IPS DF 19.7 (cell line): ENCODE results near the gene FOXL2NB.

Source experiments
- DNase-seq: peaks from one replicate; pipeline ENCODE4 v3.0.0-alpha.2; 2013; ENCODE audit warnings: low read depth, low spot score

FOXL2NB gene

DNA sequence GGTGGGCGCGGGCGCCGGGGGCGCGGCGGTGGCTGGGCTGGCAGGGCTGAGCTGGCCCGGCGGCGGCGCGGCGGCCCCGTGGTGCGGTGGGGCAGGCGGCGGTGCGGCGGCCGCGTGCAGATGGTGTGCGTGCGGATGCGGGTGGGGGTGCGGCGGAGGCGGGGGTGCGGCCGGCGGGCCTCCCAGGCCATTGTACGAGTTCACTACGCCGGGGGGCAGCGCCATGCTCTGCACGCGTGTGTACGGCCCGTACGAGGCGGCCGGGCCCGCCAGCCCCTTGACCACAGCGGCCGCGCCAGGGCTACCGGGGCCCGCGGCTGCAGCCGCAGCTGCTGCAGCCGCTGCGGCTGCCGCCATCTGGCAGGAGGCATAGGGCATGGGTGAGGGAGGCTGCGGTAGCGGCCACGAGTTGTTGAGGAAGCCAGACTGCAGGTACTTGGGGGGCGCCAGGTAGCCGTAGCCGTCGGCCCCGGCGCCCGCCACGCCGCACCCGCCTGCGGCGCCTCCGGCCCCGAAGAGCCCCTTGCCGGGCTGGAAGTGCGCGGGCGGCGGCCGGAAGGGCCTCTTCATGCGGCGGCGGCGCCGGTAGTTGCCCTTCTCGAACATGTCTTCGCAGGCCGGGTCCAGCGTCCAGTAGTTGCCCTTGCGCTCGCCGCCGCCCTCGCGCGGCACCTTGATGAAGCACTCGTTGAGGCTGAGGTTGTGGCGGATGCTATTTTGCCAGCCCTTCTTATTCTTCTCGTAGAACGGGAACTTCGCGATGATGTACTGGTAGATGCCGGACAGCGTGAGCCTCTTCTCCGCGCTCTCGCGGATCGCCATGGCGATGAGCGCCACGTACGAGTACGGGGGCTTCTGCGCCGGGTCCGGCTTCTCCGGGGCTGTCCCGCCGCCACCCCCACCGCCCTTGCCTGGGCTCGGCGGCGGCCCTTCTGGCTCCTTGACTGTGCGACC is 1.0 kb upstream of the FOXL2NB start:
- DNase-seq: no peak

- DNase-seq: no peak
Measured at GRCh38 chr3:138947495-138948121, 591 bp downstream of the FOXL2NB start.

- DNase-seq: no peak
Measured at GRCh38 chr3:138948371-138949001, 1.5 kb downstream of the FOXL2NB start.

DNA sequence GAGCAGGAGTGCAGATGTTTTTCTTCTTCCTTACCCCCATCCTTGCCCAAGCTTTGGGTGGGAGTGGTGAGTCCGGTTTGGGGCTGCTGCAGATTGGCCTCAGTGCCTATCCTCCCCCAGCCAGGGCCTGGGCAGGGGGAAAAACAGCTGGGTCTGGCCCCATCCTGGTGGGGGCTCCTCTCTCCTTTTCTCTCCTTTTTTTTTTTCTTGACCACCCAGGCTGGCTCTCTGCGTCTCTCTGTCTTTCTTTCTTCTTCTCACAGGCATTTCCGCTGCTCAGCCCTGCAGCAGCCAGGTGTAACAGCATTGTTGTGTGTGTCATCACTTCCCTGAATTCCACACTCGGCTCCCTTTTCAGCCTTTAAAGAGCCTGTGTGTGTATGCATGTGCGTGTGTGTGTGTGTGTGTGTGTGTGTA is 2.0 kb downstream of the FOXL2NB start:
- no peak for DNase-seq

DNA sequence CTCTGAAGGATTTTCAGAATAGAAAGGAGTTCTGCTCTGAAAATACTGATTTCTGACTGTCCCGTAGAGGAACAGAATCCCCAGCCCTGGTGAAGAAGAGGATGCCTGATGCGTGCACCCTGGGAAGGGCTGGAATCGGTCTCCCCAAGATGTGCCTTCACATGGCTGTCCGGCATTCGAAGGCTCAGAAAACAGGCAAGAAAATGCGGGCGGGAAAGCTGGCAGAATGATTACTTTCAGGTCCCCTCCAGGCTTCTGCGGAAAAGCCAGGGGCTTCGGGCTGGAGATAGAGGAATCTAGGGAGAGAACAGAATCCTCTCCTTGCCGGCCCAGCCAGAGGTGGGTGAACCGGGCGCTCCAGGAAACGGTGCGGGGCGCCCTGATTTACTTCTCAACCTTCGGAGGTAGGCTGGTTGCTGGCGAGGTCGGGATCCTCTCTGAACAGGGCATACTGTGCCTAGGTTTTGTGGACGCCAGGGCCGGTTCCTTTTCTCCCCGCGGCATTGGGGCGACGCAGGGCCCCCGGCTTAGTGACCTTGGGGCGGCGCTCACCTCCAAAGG is 2.5 kb downstream of the FOXL2NB start:
- no peak for DNase-seq

DNA sequence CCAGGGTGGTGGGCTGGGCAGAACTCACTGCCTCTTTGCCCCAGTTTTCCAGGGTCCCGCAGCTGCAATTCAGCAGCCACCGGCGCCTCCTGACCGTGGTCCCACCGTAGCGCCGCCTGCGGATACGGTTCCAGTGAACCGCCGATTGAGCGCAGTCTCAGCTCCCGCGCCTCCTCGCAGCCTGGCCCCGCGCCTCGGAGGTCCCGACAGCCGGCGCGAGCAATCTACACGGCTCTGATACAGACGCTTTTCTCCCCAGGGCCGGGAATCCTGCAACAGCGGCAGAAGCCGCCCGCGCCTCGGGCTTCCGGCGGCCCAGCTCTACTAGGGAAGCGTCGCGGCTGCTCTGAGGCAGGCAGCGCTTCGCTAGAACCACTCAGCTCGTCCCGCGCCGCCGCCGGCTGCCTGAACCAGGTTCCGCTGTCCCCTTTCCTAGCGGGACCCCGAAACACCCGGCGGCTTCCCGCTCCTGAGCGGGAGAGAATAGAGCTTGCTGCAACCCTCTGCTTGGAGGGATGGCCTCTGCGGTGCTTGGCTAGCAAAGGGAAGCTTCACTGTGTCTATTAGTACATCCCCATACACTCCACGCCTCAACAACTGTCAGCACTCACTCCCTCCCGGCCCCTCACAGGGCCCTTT is 3.1 kb downstream of the FOXL2NB start:
- no peak for DNase-seq

- DNase-seq: no peak
Measured at GRCh38 chr3:138950701-138951100, 3.7 kb downstream of the FOXL2NB start.

DNA sequence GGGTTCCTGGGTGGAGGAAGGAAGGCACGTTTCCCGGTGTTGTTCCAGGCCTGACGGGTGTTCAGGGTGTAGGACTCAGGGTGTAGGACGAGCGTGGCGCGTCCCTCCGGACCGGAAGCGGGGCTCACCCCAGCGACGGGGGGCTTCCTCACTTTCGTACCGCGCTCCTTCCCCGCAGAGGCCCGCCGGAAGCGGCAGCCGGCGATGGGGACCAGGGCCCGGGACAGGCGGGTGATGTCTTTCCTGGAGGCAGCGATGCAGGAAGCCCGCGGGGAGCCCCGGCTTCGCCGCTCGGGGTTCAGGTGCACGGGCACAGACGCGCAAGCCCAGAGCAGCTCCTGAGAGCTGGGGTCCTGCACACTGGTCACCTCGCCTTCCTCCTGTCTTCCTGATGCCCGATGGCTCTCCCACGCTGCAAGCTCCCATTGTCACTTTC is 13.4 kb downstream of the FOXL2NB start:
- DNase-seq: no peak

DNA sequence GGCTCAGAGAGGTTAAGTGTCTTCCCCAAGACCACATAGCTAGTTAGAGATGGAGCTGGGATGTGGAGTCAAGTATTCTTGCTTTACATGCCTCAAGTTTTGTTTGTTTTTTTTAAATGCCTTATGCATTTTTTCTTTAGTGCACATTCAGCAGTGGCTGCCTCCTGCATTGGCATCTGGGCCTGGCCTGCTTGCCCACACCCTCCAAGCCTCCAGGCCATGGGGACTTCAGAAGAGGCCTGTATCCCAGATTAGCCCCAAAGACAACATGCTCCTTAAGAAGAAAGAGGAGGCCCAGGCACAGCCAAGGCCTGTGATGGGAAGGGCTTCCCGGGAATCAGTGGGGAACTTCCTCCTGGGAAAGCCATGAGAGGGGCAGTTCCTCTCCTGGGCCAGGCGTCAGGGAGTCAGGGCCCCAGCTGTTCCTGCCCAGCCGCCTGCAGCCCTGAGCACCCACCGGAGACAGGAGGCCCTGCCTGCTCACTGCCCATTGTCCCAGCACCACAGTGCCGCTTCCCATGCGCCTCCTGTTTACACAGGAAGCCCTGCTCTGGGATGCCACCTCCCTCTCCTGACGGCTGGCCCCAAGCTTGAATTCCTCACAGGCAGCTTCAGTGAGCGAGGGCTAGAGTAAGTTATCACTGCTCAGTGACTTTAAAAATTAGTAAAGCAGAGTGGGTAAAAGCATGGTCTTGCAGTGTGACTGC is 16.0 kb downstream of the FOXL2NB start:
- DNase-seq: no peak

- DNase-seq: no peak
Measured at GRCh38 chr3:138964264-138964663, 17.2 kb downstream of the FOXL2NB start.

DNA sequence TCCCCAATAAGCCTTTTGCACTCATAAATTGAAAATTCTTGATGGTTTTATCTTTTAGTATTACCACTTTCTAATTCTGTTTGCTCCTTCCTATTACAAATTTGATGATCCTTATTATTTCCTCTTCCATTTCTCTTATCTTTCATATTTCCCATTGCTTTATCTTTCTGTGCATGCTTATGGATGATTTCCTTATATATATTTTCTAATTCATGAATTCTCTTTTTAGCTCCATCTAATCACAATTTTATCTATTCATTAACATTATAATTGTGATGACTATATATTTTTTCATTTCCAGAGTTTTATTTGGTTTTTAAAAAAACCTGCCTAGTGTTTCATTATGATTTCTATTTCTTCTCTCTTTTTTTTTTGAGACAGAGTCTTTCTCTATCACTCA is 17.9 kb downstream of the FOXL2NB start:
- no peak for DNase-seq

DNA sequence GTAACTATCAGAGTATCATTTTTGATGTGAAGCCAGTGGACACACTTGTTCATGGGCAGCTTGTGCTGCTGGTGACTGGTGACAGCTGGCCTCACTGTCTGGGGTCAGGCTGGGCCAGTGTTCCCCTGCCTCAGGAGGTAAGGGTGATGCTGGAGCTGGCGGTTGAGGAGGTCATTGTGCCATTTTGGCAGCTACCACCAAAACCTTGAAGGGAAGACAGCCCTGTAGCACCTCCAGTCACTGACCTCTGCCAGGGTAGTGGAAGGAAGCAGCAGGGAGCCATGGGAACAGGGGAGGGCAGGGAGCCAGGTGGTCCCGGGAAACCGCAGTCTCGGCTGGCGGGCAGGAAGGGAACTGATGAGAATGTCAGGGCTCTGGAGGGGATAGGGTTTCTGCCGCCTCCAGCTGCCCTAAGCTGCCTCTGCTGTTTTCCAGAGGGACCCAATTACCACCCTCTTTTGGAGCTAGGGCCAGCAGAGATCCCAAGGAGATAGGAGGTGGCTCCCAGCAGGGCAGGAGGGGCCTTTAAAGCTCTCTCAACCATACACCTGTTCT is 24.8 kb downstream of the FOXL2NB start:
- no peak for DNase-seq

GRCh38 chr3:138972941-138973340 is 25.9 kb downstream of the FOXL2NB start:
- no peak for DNase-seq

DNA sequence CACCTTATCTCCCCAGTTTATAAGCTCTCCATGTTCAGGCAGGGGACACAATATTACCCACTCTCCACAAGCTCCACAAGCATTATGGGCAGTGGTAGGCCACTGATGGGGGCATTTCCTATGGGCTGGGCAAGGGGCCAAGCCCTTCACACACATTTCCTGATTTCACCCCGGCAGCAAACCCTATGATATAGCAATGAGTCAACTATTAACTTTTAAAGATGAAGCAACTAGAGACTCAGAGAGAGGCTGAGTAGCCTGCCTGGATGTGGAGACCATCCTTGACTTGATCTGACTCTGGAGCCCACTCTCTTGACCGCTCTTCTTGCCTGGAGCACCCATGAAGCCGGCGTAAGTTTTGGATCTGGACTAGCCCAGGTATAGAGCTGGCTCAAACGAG is 27.4 kb downstream of the FOXL2NB start:
- no peak for DNase-seq

GRCh38 chr3:138975351-138975750 is 28.3 kb downstream of the FOXL2NB start:
- DNase-seq: no peak

GRCh38 chr3:138976047-138976446 is 29.0 kb downstream of the FOXL2NB start:
- no peak for DNase-seq

GRCh38 chr3:138984816-138985215 is 37.8 kb downstream of the FOXL2NB start:
- no peak for DNase-seq

GRCh38 chr3:138985932-138986331 is 38.9 kb downstream of the FOXL2NB start:
- no peak for DNase-seq

- DNase-seq: no peak
Measured at GRCh38 chr3:138987181-138987580, 40.2 kb downstream of the FOXL2NB start.

GRCh38 chr3:138995706-138996105 is 48.7 kb downstream of the FOXL2NB start:
- DNase-seq: no peak
